Mesothelial cell of epicardium (in vitro differentiated cells): ENCODE results near the gene MAGEB16. TPM values are rescaled to one million over a fixed set of nuclear protein-coding genes. Genes with fewer than 3 reads are reported as not detected.

Experiments used
- DNase-seq, 2 experiments: peaks; one replicate each; pipeline ENCODE4 v3.0.0; 2021; ENCODE audit warnings: low spot score in 2 of 2; ENCODE audit not compliant: unreplicated experiment in 2 of 2
- H3K27ac Mint-ChIP-seq: 2 replicates; pipeline ENCODE4 v1.8.0; 2021; ENCODE audit warnings: mixed read lengths
- H3K27me3 Mint-ChIP-seq: 2 replicates; pipeline ENCODE4 v1.8.0; 2021; ENCODE audit warnings: low read depth, mixed read lengths
- H3K36me3 Mint-ChIP-seq: 2 replicates; pipeline ENCODE4 v1.8.0; 2021; ENCODE audit warnings: mixed read lengths
- H3K4me1 Mint-ChIP-seq: 2 replicates; pipeline ENCODE4 v1.8.0; 2021; ENCODE audit warnings: mixed read lengths
- H3K4me3 Mint-ChIP-seq: 2 replicates; pipeline ENCODE4 v1.8.0; 2021; ENCODE audit warnings: mild to moderate bottlenecking, moderate library complexity, mixed read lengths
- H3K9me3 Mint-ChIP-seq: 2 replicates; pipeline ENCODE4 v1.8.0; 2021; ENCODE audit warnings: mixed read lengths
- CTCF ChIP-seq: fragments of 200-600 bp; sonication (generic); IDR thresholded peaks from one replicate; pipeline ENCODE4 v1.5.0; 2021; ENCODE audit warnings: antibody characterized with exemption; ENCODE audit not compliant: unreplicated experiment
- total RNA-seq: library from RNA; stranded (reverse); gene quantifications from 3 replicates; pipeline ENCODE4 v1.2.1, GENCODE V29; 2021

MAGEB16 gene
- not detected in 3 replicates for total RNA-seq

GRCh38 chrX:35798042-35798441 is at the start of gene MAGEB16:
Gene MAGEB16, plus strand, starts transcription at chrX:35798342. Its CDS starts 3,855 bp downstream, at chrX:35802197.
- no peak within 1 kb of the TSS for H3K27ac Mint-ChIP-seq
- DNase-seq = no peak
- H3K9me3 Mint-ChIP-seq = peaks cover 36% of the 10 kb centered on the region
- H3K4me1 Mint-ChIP-seq = no peaks in the 10 kb centered on the region
- TF ChIP-seq CTCF = no peak
- no peaks in the 10 kb centered on the region for H3K36me3 Mint-ChIP-seq
- no peak within 1 kb of the TSS for H3K4me3 Mint-ChIP-seq
- no peaks in the 10 kb centered on the region for H3K27me3 Mint-ChIP-seq

GRCh38 chrX:35773958-35774564 is 24.1 kb upstream of the MAGEB16 start:
- no peak for TF ChIP-seq CTCF
- Mint-ChIP-seq H3K27me3 (no peaks in the 10 kb centered on the region), H3K27ac (no peak overlapping the region), H3K4me3 (no peak overlapping the region), H3K9me3 (peaks cover 15% of the 10 kb centered on the region), H3K36me3 (no peaks in the 10 kb centered on the region), H3K4me1 (no peaks in the 10 kb centered on the region)
- no peak for DNase-seq

GRCh38 chrX:35785075-35785474 is 13.1 kb upstream of the MAGEB16 start:
- H3K36me3 Mint-ChIP-seq = peaks cover 2% of the 10 kb centered on the region
- no peak overlapping the region for H3K27ac Mint-ChIP-seq
- DNase-seq = no peak
- no peak for TF ChIP-seq CTCF
- peaks cover 39% of the 10 kb centered on the region for H3K9me3 Mint-ChIP-seq
- H3K4me3 Mint-ChIP-seq = no peak overlapping the region
- no peaks in the 10 kb centered on the region for H3K27me3 Mint-ChIP-seq
- peaks cover 9% of the 10 kb centered on the region for H3K4me1 Mint-ChIP-seq

- Mint-ChIP-seq H3K27me3 (no peaks in the 10 kb centered on the region), H3K9me3 (peaks cover 39% of the 10 kb centered on the region), H3K4me3 (no peak overlapping the region), H3K27ac (no peak overlapping the region), H3K4me1 (peaks cover 9% of the 10 kb centered on the region), H3K36me3 (peaks cover 2% of the 10 kb centered on the region)
- DNase-seq = no peak
- TF ChIP-seq CTCF = no peak
These were observed 11.9 kb upstream of the MAGEB16 start for GRCh38 chrX:35786271-35786670.

GRCh38 chrX:35787867-35788266 is 10.3 kb upstream of the MAGEB16 start:
- H3K9me3 Mint-ChIP-seq = peaks cover 49% of the 10 kb centered on the region
- peaks cover 9% of the 10 kb centered on the region for H3K4me1 Mint-ChIP-seq
- peaks cover 2% of the 10 kb centered on the region for H3K36me3 Mint-ChIP-seq
- H3K4me3 Mint-ChIP-seq = no peak overlapping the region
- no peak overlapping the region for H3K27ac Mint-ChIP-seq
- no peaks in the 10 kb centered on the region for H3K27me3 Mint-ChIP-seq
- TF ChIP-seq CTCF = no peak
- DNase-seq = no peak

GRCh38 chrX:35800474-35800873 is 2.3 kb downstream of the MAGEB16 start:
- no peak for TF ChIP-seq CTCF
- Mint-ChIP-seq H3K9me3 (peaks cover 40% of the 10 kb centered on the region), H3K4me3 (no peak overlapping the region), H3K4me1 (no peaks in the 10 kb centered on the region), H3K27ac (no peak overlapping the region), H3K36me3 (no peaks in the 10 kb centered on the region), H3K27me3 (no peaks in the 10 kb centered on the region)
- no peak for DNase-seq
